Muscle of back (tissue), 11 donors: Measurements from ENCODE around the gene BNC2. TPM values are rescaled to one million over a fixed set of nuclear protein-coding genes. Genes with fewer than 3 reads are reported as not detected.

ENCODE experiments used
- DNase-seq, 3 donors: peaks; one replicate each; pipeline versions ENCODE4 v3.0.0 to v3.0.0-alpha.2; 2013
- polyA plus RNA-seq, 10 donors: library from polyadenylated mRNA; unstranded; fragments of 120-200 nt; gene quantifications; one replicate each; pipeline ENCODE4 v1.2.1, GENCODE V29; 2013; ENCODE audit not compliant: insufficient read length in 10 of 10

Gene BNC2
- polyA plus RNA-seq, 10 donors = 6.1 to 11.8 (median 7.5) TPM

GRCh38 chr9:16871336-16872151, 1.1 kb upstream of the BNC2 start:
- peak; percentile 70 to 90 (median 84) for DNase-seq

- DNase-seq = peak in 2 of 3 donors; percentile 36 to 82
Measured at GRCh38 chr9:16869882-16870595, 431 bp downstream of the BNC2 start.

- peak; percentile 42 to 83 (median 59) for DNase-seq
Measured at GRCh38 chr9:16869131-16869881, 1.2 kb downstream of the BNC2 start.

- peak in 1 of 3 donors; percentile 76 for DNase-seq
Measured at GRCh38 chr9:16868701-16869100, 1.8 kb downstream of the BNC2 start.

- peak; percentile 63 to 82 (median 74) for DNase-seq
Measured at GRCh38 chr9:16867576-16868311, 2.7 kb downstream of the BNC2 start.

- DNase-seq = peak; percentile 50 to 80 (median 68)
Measured at GRCh38 chr9:16866587-16866986, 3.9 kb downstream of the BNC2 start.

- peak; percentile 28 to 74 (median 52) for DNase-seq
Measured at GRCh38 chr9:16864649-16865434, 5.6 kb downstream of the BNC2 start.

GRCh38 chr9:16848179-16848578, 22.3 kb downstream of the BNC2 start:
- no peak for DNase-seq

GRCh38 chr9:16846986-16847385, 23.5 kb downstream of the BNC2 start:
- DNase-seq = no peak

GRCh38 chr9:16846367-16846766, 24.1 kb downstream of the BNC2 start:
- DNase-seq = no peak

- no peak for DNase-seq
Measured at GRCh38 chr9:16834817-16835216, 35.7 kb downstream of the BNC2 start.

- no peak for DNase-seq
Measured at GRCh38 chr9:16833296-16833835, 37.1 kb downstream of the BNC2 start.

GRCh38 chr9:16832101-16832500, 38.4 kb downstream of the BNC2 start:
- no peak for DNase-seq

GRCh38 chr9:16830806-16831205, 39.7 kb downstream of the BNC2 start:
- peak in 2 of 3 donors; percentile 43 to 63 for DNase-seq

GRCh38 chr9:16828340-16829281, 41.9 kb downstream of the BNC2 start:
- peak; percentile 62 to 85 (median 75) for DNase-seq

- peak in 2 of 3 donors; percentile 49 to 88 for DNase-seq
Measured at GRCh38 chr9:16825971-16826625, 44.4 kb downstream of the BNC2 start.

GRCh38 chr9:16825331-16825725, 45.1 kb downstream of the BNC2 start:
- DNase-seq = peak in 2 of 3 donors; percentile 43 to 44

GRCh38 chr9:16824545-16825330, 45.7 kb downstream of the BNC2 start:
- peak in 1 of 3 donors; percentile 46 for DNase-seq
